NCI-H345 treated with DMSO at 0.1 percent for 48 hours (cell line): ENCODE data around the gene DNAJB4.
"Not testable (repeated sequence)": the region's sequence is repeated elsewhere in the genome, so short reads cannot be mapped to it uniquely, and the experiment has no call there.

Experiments used
- DNase-seq: peaks from one replicate; lab custom pipeline; 2025; ENCODE audit not compliant: unreplicated experiment; lab: John Stamatoyannopoulos, UW

The DNAJB4 gene

GRCh38 chr1:78061825-78062523 lies 57.2 kb downstream of the DNAJB4 start:
- no peak for DNase-seq

GRCh38 chr1:78064886-78065285 lies 60.1 kb downstream of the DNAJB4 start:
- not testable (repeated sequence) for DNase-seq
